ENCODE results near the gene DDB1. TPM values are rescaled to one million over a fixed set of nuclear protein-coding genes. Genes with fewer than 3 reads are reported as not detected.
A peak's percentile ranks its signal among the peaks of the same experiment; 100 is the strongest.

The DDB1 gene
- total and polyA plus RNA-seq, 9 of the 15 experiments (the other 6 are each of a cell fraction or from before 2014, with no cell fraction given) = 172 to 361 (median 266) TPM

GRCh38 chr11:61361741-61362541, 29.0 kb upstream of the DDB1 start, which contains the start of the genes CYB561A3 and TMEM138 (continued):
- TF ChIP-seq ZNF639 (CRISPR knock-in tag; conservative IDR thresholded peaks at IDR 0.05 in 1 of 2, IDR thresholded peaks at IDR 0.05 in 1 of 2) = peak in 1 of 2 experiments; percentile 62; a peak in 1 of 4 replicates
- TF ChIP-seq BDP1 (IDR thresholded peaks at IDR 0.05; ENCODE audit: insufficient read depth, insufficient read length) = no peak
- TF ChIP-seq E2F5 (CRISPR knock-in tag; IDR thresholded peaks at IDR 0.05) = peak; percentile 8; the same call in 1 of the 2 replicates
- no peak for TF ChIP-seq CHCHD3 (CRISPR knock-in tag; IDR thresholded peaks at IDR 0.05)
- peak; percentile 90 for TF ChIP-seq EGR1 (conservative IDR thresholded peaks at IDR 0.05)
- TF ChIP-seq ETV5 (CRISPR knock-in tag; IDR thresholded peaks at IDR 0.05; ENCODE audit: low read depth) = peak; percentile 54; the same call in 1 of the 2 replicates
- no peak for TF ChIP-seq ATF3 (IDR thresholded peaks at IDR 0.05)
- TF ChIP-seq ATF3 (CRISPR knock-in tag; conservative IDR thresholded peaks at IDR 0.05) = no peak
- no peak for TF ChIP-seq CCAR2 (IDR thresholded peaks at IDR 0.05; ENCODE audit: low read depth, low read length)
- no peak for TF ChIP-seq RBM15 (IDR thresholded peaks at IDR 0.05; ENCODE audit: insufficient read depth, low read length)
- TF ChIP-seq GABPA (tag; conservative IDR thresholded peaks at IDR 0.05; ENCODE audit: low read depth) = peak; percentile 98
- no peak for TF ChIP-seq NR2F6 (CRISPR knock-in tag; IDR thresholded peaks at IDR 0.05)
- TF ChIP-seq ZNF24 (IDR thresholded peaks at IDR 0.05) = no peak; the same call in 1 of the 2 replicates
- TF ChIP-seq FUS (optimal IDR thresholded peaks at IDR 0.05; ENCODE audit: low read depth, low read length) = no peak
- no peak for TF ChIP-seq ATF1 (CRISPR knock-in tag; IDR thresholded peaks at IDR 0.05)
- TF ChIP-seq ATF1 (tag; IDR thresholded peaks at IDR 0.05) = peak; percentile 80
- peak; percentile 93 to 98 for TF ChIP-seq E2F6 (IDR thresholded peaks at IDR 0.05; ENCODE audit: borderline replicate concordance in 1 of 2, extremely low read depth in 1 of 2, insufficient read depth in 1 of 2, insufficient read length in 1 of 2, low read depth in 1 of 2, low read length in 1 of 2, poor library complexity in 1 of 2, severe bottlenecking in 1 of 2)
- no peak for TF ChIP-seq GATAD2A (IDR thresholded peaks at IDR 0.05)
- no peak for TF ChIP-seq TRIM25 (IDR thresholded peaks at IDR 0.05; ENCODE audit: borderline replicate concordance)
